HG03175 (cell line): ENCODE measurements around the gene RCOR1.
"Not testable (repeated sequence)": the region's sequence is repeated elsewhere in the genome, so short reads cannot be mapped to it uniquely, and the experiment has no call there.

ENCODE experiments used
- ATAC-seq: cut with Tn5 transposase; IDR thresholded peaks from one replicate; pipeline ENCODE4 v1.9.1; 2021; ENCODE audit warnings: mild to moderate bottlenecking, moderate library complexity; ENCODE audit not compliant: unreplicated experiment

Gene RCOR1

GRCh38 chr14:102570334-102570995 lies 22.0 kb upstream of the RCOR1 start:
- no peak for ATAC-seq

DNA sequence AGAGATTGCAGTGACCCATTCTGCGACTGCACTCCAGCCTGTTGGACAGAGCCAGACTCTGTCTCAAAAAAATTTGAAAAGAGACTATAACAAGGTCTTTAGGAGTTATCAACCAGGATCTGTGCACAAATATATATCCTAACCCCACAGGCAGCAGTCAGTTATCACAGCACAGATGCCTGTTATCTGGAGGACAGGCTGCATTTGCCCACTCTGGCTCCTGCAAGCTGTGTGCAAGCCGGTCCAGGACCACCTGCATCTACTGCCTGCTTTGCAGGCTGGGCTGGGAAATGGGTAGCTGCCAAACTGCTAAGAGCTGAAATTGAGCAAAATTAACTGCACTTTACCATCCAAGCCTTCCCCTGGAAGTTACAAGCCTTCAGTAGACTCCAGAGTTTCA lies 21.4 kb upstream of the RCOR1 start:
- no peak for ATAC-seq

GRCh38 chr14:102571478-102572042 lies 20.9 kb upstream of the RCOR1 start:
- no peak for ATAC-seq

GRCh38 chr14:102573161-102573560 lies 19.3 kb upstream of the RCOR1 start:
- not testable (repeated sequence) for ATAC-seq

- no peak for ATAC-seq
Observed at GRCh38 chr14:102573591-102574046, 18.8 kb upstream of the RCOR1 start.

DNA sequence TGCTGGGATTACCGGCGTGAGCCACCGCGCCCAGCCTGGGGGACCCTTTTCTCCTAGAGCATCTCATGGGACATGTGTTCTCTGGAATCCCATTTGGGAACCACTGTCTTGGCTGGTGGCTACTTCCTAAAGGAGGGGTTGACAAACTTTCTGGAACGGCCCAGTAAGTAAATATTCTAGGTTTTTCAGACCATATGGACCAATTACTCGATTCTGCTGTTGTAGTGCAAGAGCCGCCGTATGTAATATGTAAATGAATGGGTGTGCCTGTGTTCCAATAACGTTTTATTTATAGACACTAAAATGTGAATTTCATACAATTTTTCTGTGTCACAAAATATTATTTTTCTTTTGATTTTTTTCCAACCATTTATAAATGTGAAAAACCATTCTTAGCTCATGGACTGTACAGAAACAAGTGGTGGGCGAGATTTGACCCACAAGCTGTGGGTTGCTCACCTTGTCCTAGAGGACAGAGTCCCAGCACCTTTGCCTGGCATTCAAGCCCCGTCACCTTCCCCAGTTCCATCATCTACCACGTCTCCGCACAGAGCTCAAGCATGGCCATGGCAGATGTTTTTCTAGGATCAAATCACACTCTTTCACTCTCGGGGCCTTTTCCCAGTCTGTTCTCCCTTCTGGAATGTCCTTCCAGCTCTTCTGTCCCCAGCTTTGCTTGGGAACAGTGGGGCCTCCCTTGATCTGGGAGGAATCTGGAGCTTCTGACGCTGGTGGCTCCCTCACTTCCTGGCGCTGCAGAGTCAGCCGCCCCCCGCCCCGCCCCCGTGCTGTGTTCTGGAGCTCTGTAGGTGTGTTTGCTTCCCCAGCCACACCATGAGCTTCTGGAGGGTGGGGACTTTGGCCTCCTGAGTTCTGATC lies 17.9 kb upstream of the RCOR1 start:
- ATAC-seq: no peak

DNA sequence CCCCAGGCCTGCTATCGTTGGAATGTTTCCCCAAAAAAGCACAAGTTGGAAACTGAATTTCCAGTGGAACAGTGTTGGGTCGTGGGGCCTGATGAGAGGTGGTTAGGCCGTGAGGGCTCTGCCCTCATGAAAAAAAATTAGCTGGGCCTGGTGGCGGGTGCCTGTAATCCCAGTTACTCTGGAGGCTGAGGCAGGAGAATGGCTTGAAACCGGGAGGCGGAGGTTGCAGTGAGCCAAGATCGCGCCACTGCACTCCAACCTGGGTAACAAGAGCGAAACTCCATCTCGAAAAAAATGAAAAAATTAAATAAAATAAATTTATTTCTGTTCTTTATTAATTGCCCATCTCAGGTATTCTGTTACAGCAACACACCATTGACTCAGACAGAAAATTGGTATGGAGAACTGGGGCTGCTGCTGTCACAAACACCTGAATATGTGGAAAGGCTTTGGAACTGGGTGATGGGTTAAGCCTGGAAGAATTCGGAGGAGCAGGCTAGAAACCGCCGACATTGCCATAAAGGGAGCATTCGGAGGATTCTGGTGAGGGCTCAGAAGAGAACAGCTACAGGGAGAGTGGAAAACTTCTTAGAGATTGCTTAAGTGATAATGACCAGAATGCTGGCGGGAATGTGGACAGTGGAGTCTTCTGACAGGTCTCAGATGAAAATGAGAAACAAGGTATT lies 17.1 kb upstream of the RCOR1 start:
- no peak for ATAC-seq

DNA sequence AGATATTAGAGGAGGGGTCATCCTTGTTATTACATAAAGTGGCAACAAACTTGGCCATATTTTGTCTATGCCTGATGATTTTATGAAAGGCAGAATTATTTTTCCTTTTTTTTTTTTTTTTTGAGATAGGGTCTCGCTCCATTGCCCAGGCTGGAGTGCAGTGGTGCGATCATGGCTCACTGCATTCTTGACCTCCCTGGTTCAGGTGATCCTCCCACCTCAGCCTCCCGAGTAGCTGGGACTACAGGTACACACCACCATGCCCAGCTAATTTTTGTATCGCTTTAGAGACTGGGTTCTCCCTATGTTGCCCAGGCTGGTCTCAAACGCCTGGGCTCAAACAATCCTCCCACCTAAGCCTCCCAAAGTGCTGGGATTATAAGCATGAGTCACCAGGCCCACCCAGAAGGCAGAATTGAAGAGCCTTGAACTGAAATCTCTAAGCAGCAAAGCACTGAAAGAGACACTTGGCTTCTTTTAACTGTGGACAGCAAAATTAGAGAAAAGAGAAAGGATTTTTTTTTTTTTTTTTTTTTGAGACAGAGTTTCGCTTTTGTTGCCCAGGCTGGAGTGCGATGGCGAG lies 16.5 kb upstream of the RCOR1 start:
- not testable (repeated sequence) for ATAC-seq

DNA sequence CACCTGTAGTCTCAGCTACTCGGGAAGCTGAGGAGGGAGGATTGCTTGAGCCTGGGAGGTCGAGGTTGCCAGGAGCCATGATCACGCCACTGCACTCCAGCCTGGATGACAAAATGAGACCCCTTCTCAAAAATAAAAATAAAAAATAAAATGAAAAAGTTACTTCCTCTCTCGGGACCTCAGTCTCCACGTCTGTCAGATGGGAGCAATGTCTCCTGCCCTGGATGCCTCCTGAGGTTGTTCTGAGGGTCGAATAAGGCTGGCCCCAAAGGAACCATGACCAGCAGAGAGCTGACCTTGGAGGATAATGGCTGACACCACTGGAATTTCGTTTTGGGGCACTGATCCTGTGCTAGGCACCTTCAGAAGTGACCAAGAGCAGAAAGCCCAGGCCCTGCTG lies 13.6 kb upstream of the RCOR1 start:
- no peak for ATAC-seq

DNA sequence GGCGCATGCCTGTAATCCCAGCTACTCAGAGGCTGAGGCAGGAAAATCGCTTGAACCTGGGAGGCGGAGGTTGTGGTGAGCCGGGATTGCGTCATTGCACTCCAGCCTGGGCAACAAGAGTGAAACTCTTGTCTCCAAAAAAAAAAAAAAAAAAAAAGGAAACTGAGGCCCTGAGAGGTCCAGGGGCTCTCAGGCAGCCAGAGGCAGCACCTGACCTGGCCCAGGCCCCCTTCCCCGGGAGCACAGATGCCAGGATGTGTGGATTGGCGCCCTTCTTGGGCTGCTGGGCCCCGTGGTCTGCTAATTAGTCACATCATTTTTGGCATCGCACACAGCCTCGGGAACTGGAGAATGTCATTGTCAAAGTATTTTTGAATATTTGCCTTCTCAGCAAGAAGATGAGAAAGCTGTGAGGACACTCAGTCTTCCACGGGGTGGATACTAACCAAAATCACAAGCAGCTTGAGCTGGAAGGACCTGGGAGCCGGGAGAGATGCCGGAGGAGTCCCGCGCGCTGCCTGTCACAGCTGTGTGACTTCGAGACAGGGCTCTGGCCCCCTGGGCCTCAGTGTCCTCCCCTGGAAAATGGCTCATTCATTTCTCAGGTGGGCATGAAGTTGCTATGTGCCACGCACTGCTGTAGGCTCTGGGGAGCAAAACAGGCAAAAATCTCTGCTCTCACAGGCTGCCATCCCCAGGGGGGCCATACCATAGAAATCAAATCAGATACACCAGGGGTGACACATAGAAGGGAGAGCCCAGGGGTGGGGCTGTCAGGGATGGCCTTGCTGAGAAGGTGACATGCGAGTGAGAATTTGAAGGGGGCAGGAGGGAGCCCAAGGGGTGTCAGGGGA lies 12.5 kb upstream of the RCOR1 start:
- no peak for ATAC-seq

DNA sequence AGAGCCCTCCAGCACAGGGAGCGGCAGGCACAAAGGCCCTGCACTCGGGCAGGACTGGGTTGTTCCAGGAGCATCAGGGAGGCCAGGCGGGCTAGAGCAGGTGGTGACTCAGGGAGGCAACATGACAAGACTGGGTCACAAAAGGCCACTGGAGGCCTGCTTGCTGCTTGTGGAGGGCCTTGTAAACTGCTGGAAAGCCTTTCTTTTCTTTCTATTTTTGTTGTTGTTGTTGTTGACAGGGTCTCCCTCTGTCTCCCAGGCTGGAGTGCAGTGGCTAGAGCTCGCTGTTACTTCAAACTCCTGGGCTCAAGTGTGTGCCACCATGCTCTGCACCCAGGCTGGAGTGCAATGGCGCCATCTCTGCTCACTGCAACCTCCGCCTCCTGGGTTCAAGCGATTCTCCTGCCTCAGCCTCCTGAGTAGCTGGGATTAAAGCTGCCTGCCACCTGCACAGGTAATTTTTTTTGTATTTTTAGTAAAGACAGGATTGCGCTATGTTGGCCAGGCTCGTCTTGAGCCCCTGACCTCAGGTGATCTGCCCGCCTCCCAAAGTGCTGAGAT lies 11.8 kb upstream of the RCOR1 start:
- ATAC-seq: no peak

GRCh38 chr14:102581193-102581592 lies 11.3 kb upstream of the RCOR1 start:
- ATAC-seq: no peak

- ATAC-seq: no peak
Observed at GRCh38 chr14:102583726-102584125, 8.7 kb upstream of the RCOR1 start.

- ATAC-seq: no peak
Observed at GRCh38 chr14:102584871-102585869, 7.3 kb upstream of the RCOR1 start.

- ATAC-seq: no peak
Observed at GRCh38 chr14:102586420-102587104, 5.9 kb upstream of the RCOR1 start.

GRCh38 chr14:102588821-102589220 lies 3.6 kb upstream of the RCOR1 start:
- ATAC-seq: no peak

DNA sequence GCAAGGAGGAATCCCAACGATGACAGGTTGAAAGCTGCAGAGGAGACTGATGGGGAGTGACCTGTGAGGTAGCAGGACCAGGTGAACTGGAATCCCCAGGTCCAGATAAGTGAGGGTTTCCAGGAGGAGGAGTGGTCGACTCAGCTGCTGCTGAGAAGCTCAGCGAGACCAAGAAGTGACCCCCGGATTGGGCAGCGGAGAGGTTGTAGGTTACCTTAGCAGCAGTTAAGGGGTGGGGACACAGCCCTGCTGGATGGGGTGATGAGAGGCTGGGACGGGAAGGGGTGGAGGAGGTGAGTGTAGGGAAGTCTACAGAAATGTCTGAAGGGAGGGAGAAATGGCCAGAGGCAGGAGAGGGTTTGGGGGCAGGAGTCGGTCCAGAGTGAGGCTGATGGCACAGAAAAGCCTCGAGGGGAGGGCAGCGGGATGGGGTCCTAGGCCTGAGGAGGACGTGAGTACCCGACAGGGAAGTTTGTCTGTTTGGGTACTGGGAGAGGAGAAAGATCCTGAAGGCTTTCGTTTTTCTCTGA lies 2.6 kb upstream of the RCOR1 start:
- no peak for ATAC-seq

GRCh38 chr14:102590667-102591099 lies 1.8 kb upstream of the RCOR1 start:
- no peak for ATAC-seq
